SK-N-SH treated with all-trans-retinoic acid at 6 μM for 48 hours (cell line): ENCODE data around the gene CANT1.

ENCODE experiments used
- ATAC-seq: fragments of 200-7000 bp; cut with Tn5 transposase; 3 replicates; pipeline ENCODE4 v1.9.1; 2020; ENCODE audit warnings: mild to moderate bottlenecking, moderate library complexity
- ARNTL ChIP-seq: fragments of 450-650 bp; formaldehyde crosslinking; IDR thresholded peaks from 2 replicates; pipeline ENCODE4 v1.5.0; 2020; ENCODE audit warnings: low read depth, mild to moderate bottlenecking, moderate library complexity, borderline replicate concordance
- BACH2 ChIP-seq: fragments of 250-450 bp; sonication (Bioruptor Pico); IDR thresholded peaks from 2 replicates; pipeline ENCODE4 v1.9.0; 2021; ENCODE audit warnings: mild to moderate bottlenecking, borderline replicate concordance
- CSDC2 ChIP-seq: fragments of 250-450 bp; sonication (Bioruptor Pico); IDR thresholded peaks from 2 replicates; pipeline ENCODE4 v1.5.0; 2020; ENCODE audit warnings: mild to moderate bottlenecking, moderate library complexity
- CSRNP3 ChIP-seq: fragments of 250-450 bp; sonication (Bioruptor Pico); IDR thresholded peaks from 2 replicates; pipeline ENCODE4 v1.5.1; 2021; ENCODE audit warnings: mild to moderate bottlenecking, moderate library complexity
- ESRRG ChIP-seq: fragments of 250-450 bp; sonication (Bioruptor Pico); IDR thresholded peaks from 2 replicates; pipeline ENCODE4 v1.6.1; 2021; ENCODE audit warnings: mild to moderate bottlenecking
- GLIS3 ChIP-seq: fragments of 250-450 bp; sonication (Bioruptor Pico); IDR thresholded peaks from 2 replicates; pipeline ENCODE4 v1.5.0; 2020; ENCODE audit warnings: mild to moderate bottlenecking, moderate library complexity
- ISL1 ChIP-seq: fragments of 250-450 bp; sonication (Bioruptor Pico); IDR thresholded peaks from 2 replicates; pipeline ENCODE4 v2.1.2; 2022; ENCODE audit warnings: mild to moderate bottlenecking, moderate library complexity
- OSR1 ChIP-seq: fragments of 250-450 bp; sonication (Bioruptor Pico); IDR thresholded peaks from 2 replicates; pipeline ENCODE4 v1.8.0; 2022; ENCODE audit warnings: moderate library complexity, mild to moderate bottlenecking, inconsistent platforms
- PPARA ChIP-seq: fragments of 250-450 bp; sonication (Bioruptor Pico); IDR thresholded peaks from 2 replicates; pipeline ENCODE4 v1.5.0; 2020; ENCODE audit warnings: mild to moderate bottlenecking, borderline replicate concordance
- RARB ChIP-seq: fragments of 250-450 bp; sonication (Bioruptor Pico); IDR thresholded peaks from 2 replicates; pipeline ENCODE4 v1.8.0; 2021; ENCODE audit warnings: mild to moderate bottlenecking, moderate library complexity
- SNAI2 ChIP-seq: fragments of 250-450 bp; sonication (Bioruptor Pico); IDR thresholded peaks from 2 replicates; pipeline ENCODE4 v1.5.0; 2020; ENCODE audit warnings: mild to moderate bottlenecking, moderate library complexity
- TCF4 ChIP-seq: fragments of 250-450 bp; sonication (Bioruptor Pico); IDR thresholded peaks from 2 replicates; pipeline ENCODE4 v1.8.0; 2021; ENCODE audit warnings: mild to moderate bottlenecking, moderate library complexity, borderline replicate concordance
- TOX ChIP-seq: fragments of 250-450 bp; sonication (Bioruptor Pico); IDR thresholded peaks from 2 replicates; pipeline ENCODE4 v1.8.0; 2021; ENCODE audit warnings: mild to moderate bottlenecking, moderate library complexity, borderline replicate concordance
- ZC3H10 ChIP-seq: fragments of 250-450 bp; sonication (Bioruptor Pico); IDR thresholded peaks from 2 replicates; pipeline ENCODE4 v1.5.1; 2021; ENCODE audit warnings: mild to moderate bottlenecking, moderate library complexity
- ZFP3 ChIP-seq: fragments of 250-450 bp; sonication (Bioruptor Pico); IDR thresholded peaks from 2 replicates; pipeline ENCODE4 v1.5.0; 2020; ENCODE audit warnings: mild to moderate bottlenecking, moderate library complexity
- ZFP30 ChIP-seq: fragments of 450-650 bp; formaldehyde crosslinking; IDR thresholded peaks from 2 replicates; pipeline ENCODE4 v1.5.0; 2022; ENCODE audit warnings: mild to moderate bottlenecking, moderate library complexity
- ZNF565 ChIP-seq: fragments of 450-650 bp; formaldehyde crosslinking; conservative IDR thresholded peaks from 2 replicates; pipeline ENCODE4 v1.5.0; 2020; ENCODE audit warnings: low read depth, mild to moderate bottlenecking, moderate library complexity
- ZNF70 ChIP-seq: fragments of 450-650 bp; formaldehyde crosslinking; IDR thresholded peaks from 2 replicates; pipeline ENCODE4 v1.5.0; 2020; ENCODE audit warnings: mild to moderate bottlenecking, moderate library complexity
- ZNF8 ChIP-seq: fragments of 450-650 bp; formaldehyde crosslinking; IDR thresholded peaks from 2 replicates; pipeline ENCODE4 v1.5.0; 2020; ENCODE audit warnings: mild to moderate bottlenecking, moderate library complexity
- TF ChIP-seq, protein P1 (sequence below): fragments of 250-450 bp; sonication (Bioruptor Pico); IDR thresholded peaks from 2 replicates; pipeline ENCODE4 v1.8.0; 2020; ENCODE audit warnings: mild to moderate bottlenecking, moderate library complexity, borderline replicate concordance
- TF ChIP-seq, protein P2 (sequence below): fragments of 250-450 bp; sonication (Bioruptor Pico); IDR thresholded peaks from 2 replicates; pipeline ENCODE4 v1.5.0; 2020; ENCODE audit warnings: mild to moderate bottlenecking, moderate library complexity
- TF ChIP-seq, protein P3 (sequence below): fragments of 250-450 bp; sonication (Bioruptor Pico); IDR thresholded peaks from 2 replicates; pipeline ENCODE4 v1.5.1; 2020; ENCODE audit warnings: low read depth, mild to moderate bottlenecking, moderate library complexity
- TF ChIP-seq, protein P4 (sequence below): fragments of 250-450 bp; sonication (Bioruptor Pico); IDR thresholded peaks from 2 replicates; pipeline ENCODE4 v1.8.0; 2021; ENCODE audit warnings: low read depth, mild to moderate bottlenecking, moderate library complexity, borderline replicate concordance

The CANT1 gene

DNA sequence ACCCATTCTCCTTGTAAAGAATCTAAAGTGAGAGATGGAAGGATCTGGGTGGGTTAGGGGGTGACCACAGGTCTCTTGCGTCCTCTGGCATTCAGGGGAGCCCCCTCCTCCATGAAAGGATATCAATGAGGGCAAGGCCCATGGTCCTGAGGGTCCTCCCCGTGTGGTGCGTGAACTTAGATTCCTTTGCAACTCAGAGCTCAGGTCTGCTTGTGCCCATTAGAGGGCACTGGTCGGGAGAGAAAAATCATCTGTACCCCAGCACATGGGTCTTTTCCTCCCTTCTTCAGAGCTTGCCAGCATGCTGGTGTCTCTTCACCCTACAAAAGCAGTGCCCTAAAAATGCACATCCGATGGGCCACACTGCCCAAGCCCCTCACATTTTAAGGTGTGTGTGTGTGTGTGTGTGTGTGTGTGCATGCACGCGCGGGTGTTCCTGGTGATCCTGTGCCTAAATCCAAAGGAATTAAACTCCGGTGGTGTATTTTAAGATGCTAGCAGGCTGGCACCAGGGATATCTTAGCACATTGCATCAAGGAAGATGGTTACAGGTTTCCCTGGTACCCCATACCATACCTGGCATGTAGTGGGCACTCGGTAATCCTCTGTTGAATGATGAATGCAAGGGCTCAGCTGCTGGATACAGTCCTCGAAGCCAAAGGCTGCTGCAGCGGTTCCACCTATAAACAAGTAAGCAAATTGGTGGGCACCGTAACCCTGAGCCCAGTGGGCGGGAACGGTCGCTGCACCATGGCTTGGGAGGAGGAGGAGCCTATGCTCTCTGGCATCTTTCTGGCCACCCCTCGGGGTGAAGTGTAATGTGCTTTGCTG lies 19.1 kb upstream of the CANT1 start (continued):
- TF ChIP-seq, protein P1, sequence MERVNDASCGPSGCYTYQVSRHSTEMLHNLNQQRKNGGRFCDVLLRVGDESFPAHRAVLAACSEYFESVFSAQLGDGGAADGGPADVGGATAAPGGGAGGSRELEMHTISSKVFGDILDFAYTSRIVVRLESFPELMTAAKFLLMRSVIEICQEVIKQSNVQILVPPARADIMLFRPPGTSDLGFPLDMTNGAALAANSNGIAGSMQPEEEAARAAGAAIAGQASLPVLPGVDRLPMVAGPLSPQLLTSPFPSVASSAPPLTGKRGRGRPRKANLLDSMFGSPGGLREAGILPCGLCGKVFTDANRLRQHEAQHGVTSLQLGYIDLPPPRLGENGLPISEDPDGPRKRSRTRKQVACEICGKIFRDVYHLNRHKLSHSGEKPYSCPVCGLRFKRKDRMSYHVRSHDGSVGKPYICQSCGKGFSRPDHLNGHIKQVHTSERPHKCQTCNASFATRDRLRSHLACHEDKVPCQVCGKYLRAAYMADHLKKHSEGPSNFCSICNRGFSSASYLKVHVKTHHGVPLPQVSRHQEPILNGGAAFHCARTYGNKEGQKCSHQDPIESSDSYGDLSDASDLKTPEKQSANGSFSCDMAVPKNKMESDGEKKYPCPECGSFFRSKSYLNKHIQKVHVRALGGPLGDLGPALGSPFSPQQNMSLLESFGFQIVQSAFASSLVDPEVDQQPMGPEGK (CRISPR knock-in tag) = no peak
- no peak for TF ChIP-seq GLIS3 (CRISPR knock-in tag)
- no peak for TF ChIP-seq RARB (CRISPR knock-in tag)

DNA sequence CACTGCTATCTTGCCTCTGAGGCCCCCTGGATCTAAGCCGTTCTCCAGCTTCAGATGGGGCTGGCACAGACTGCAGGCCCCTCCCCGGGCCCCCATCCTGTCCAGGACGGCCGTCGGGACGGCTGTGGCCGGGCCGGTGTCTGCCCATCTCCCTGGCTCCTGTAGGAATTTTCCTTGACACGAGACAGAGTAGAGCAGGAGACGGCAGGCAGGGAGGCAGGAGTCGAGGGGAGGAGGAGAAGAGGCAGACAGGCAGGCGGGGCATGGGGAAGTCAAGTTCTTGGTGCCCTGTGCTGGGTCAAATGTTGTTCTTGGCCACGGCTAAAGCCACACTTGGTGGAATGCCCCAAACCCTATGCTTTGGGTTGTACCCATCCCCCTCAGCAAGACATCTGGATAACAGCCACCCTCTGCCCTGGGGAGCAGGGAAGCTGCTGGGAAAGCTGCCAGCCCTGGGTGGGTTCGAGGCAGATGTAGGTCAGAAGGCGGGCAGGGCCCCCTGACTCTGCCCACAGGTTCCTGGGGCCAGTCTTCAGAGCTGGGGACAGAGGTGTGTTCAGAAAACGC lies 18.4 kb upstream of the CANT1 start:
- peak; percentile 65 for ATAC-seq

More for the DNA sequence above, 18.4 kb upstream of the CANT1 start:
- TF ChIP-seq TCF4 (peak; percentile 94), TOX (no peak), ZFP30 (no peak), ESRRG (CRISPR knock-in tag) (no peak), CSRNP3 (CRISPR knock-in tag) (no peak), ARNTL (no peak), GLIS3 (CRISPR knock-in tag) (no peak; the same call in 1 of the 2 replicates), ISL1 (CRISPR knock-in tag) (no peak), RARB (CRISPR knock-in tag) (no peak), ZNF70 (CRISPR knock-in tag) (0 out of 2 replicates have a peak, but pooled peaks have one; percentile 2), ZFP3 (CRISPR knock-in tag) (no peak), PPARA (CRISPR knock-in tag) (no peak), CSDC2 (CRISPR knock-in tag) (no peak), BACH2 (no peak), ZNF8 (CRISPR knock-in tag) (no peak), OSR1 (no peak), ZC3H10 (CRISPR knock-in tag) (no peak), SNAI2 (no peak), ZNF565 (CRISPR knock-in tag) (no peak)
- TF ChIP-seq, protein P2, sequence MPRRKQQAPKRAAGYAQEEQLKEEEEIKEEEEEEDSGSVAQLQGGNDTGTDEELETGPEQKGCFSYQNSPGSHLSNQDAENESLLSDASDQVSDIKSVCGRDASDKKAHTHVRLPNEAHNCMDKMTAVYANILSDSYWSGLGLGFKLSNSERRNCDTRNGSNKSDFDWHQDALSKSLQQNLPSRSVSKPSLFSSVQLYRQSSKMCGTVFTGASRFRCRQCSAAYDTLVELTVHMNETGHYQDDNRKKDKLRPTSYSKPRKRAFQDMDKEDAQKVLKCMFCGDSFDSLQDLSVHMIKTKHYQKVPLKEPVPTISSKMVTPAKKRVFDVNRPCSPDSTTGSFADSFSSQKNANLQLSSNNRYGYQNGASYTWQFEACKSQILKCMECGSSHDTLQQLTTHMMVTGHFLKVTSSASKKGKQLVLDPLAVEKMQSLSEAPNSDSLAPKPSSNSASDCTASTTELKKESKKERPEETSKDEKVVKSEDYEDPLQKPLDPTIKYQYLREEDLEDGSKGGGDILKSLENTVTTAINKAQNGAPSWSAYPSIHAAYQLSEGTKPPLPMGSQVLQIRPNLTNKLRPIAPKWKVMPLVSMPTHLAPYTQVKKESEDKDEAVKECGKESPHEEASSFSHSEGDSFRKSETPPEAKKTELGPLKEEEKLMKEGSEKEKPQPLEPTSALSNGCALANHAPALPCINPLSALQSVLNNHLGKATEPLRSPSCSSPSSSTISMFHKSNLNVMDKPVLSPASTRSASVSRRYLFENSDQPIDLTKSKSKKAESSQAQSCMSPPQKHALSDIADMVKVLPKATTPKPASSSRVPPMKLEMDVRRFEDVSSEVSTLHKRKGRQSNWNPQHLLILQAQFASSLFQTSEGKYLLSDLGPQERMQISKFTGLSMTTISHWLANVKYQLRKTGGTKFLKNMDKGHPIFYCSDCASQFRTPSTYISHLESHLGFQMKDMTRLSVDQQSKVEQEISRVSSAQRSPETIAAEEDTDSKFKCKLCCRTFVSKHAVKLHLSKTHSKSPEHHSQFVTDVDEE = peak; percentile 86; the same call in 1 of the 2 replicates
- TF ChIP-seq, protein P3, sequence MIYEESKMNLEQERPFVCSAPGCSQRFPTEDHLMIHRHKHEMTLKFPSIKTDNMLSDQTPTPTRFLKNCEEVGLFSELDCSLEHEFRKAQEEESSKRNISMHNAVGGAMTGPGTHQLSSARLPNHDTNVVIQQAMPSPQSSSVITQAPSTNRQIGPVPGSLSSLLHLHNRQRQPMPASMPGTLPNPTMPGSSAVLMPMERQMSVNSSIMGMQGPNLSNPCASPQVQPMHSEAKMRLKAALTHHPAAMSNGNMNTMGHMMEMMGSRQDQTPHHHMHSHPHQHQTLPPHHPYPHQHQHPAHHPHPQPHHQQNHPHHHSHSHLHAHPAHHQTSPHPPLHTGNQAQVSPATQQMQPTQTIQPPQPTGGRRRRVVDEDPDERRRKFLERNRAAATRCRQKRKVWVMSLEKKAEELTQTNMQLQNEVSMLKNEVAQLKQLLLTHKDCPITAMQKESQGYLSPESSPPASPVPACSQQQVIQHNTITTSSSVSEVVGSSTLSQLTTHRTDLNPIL = no peak
- TF ChIP-seq, protein P4, sequence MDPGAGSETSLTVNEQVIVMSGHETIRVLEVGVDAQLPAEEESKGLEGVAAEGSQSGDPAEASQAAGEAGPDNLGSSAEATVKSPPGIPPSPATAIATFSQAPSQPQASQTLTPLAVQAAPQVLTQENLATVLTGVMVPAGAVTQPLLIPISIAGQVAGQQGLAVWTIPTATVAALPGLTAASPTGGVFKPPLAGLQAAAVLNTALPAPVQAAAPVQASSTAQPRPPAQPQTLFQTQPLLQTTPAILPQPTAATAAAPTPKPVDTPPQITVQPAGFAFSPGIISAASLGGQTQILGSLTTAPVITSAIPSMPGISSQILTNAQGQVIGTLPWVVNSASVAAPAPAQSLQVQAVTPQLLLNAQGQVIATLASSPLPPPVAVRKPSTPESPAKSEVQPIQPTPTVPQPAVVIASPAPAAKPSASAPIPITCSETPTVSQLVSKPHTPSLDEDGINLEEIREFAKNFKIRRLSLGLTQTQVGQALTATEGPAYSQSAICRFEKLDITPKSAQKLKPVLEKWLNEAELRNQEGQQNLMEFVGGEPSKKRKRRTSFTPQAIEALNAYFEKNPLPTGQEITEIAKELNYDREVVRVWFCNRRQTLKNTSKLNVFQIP (CRISPR knock-in tag) = no peak
- TF ChIP-seq, protein P1 (CRISPR knock-in tag) = no peak
